GM19238 (cell line): Measurements from ENCODE around the gene GBGT1.

ENCODE experiments used
- DNase-seq: peaks from one replicate; pipeline ENCODE4 v3.0.0; 2011; ENCODE audit warnings: low spot score; ENCODE audit not compliant: insufficient read length

GBGT1 gene

GRCh38 chr9:133115604-133116345 is 47.9 kb downstream of the GBGT1 start:
- peak; percentile 90 for DNase-seq

DNA sequence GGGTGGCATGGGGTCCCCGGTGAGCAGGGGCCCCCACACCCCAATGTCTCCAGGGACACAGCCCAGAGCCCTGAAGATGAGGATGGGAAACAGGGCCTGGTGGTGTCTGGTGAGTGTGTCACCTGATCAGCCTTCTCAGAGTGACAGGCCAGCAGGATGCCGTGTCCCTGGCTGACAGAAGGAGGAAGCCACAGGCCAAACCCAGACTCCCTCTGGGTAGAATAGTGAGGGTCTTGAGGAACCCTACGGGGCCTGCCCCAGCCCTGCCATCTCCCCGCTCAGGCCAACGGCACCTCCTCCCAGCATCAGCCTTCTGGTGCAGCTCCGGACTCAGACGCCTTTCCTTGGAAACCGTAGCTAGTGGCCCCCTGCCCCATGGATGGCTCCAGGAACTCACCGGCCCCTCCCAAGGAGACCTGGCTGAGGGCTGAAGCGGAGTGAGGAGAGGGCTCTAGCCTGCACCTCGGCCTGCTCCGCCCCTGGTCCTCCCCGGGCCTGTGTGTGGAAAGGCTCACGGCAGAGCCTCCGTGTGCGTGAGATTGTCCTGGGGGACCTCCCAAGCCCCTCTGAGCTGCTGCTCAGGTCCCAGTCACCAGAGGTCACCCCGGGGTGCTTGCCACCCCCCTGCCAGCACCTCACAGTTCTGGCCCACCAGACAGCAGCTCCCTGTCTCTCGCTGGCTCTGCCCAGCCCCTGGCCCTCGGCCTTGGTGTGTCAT is 48.7 kb downstream of the GBGT1 start:
- DNase-seq, result no peak

DNA sequence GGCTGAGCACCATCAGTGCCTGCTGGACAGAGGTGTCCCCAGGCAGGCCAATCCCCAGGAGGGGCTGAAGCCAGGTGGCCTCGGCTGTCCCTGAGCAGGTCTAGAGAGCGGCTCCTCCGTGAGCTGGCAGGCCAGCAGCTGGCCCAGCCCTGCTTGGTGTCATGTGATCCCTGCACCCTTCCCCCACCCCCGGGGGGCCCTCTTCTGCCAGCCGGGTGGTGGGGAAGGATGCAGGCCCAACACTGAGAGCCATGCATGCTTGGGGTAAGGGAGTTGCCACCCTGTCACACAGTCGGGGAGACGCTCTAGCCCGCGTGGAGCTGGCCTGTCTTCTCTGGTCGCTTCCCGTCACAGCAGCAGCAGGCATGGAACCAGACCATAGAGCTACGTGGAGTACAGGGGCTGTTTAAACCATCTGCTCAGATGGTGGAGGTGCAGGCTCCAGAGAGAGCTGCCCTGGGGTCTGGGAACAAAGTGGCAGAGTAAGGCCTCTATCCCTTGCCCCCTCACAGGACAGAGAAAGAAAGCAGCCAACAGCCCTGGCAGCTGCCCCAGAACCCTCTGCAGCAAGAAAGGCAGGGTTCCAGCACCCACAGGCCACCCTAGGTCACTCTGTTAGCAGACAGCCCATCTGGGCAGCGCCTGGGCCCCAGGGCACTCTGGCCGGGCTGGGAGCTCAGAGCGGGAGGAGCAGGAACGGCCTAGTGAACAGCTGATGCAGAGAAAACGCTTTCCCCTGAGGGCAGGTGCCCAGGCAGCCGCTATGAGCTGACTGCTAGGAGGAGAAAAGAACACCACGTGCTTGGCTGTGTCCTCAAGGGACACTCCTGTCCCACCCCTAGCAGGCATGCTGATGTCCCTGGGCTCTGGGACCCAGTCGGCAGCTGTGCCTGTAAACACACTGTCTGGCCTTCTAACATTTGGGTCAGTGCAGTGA is 49.5 kb downstream of the GBGT1 start:
- no peak for DNase-seq

GRCh38 chr9:133113163-133113948 is 50.4 kb downstream of the GBGT1 start:
- DNase-seq, result no peak

GRCh38 chr9:133112663-133113026 is 51.1 kb downstream of the GBGT1 start:
- DNase-seq, result no peak

DNA sequence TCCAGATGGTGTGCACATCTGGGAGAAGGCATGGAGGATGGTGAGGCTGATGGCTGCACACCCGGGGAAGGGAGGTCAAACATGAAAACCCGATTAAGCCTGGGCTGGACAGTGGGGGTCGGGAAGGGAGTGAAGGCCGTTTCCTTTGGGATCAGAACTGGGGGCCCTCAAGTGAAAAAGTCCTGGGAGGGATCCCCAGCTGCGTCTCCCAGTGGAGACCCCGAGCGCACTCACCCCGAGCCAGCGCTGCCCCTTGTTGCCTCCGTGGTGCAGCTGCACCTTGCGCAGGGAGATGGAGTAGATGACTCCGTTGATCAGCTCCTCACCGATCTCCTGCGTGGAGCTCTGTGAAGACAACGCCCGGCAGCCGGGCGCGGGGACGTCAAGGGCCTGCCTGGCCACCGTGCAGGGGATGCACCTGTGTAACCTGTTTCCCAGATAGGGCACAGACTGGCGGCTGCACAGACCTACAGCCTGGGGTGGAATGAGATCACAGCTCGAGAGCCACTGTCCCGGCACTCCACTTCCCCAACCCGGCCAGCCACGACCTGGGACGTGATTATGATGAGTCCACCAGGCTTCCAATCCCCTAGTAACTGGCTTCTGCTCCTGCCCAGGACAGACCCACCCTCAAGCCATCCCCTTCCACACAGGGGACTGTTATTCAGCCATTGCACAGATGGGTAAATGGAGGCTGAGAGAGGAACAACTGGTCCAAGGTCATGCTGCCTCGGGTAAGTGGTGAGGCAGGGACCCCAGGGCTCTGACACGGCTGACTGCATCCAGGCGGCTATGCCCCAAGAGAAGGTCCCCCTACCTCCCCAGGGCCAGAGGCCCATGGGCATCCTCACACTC is 51.7 kb downstream of the GBGT1 start:
- DNase-seq, result no peak

DNA sequence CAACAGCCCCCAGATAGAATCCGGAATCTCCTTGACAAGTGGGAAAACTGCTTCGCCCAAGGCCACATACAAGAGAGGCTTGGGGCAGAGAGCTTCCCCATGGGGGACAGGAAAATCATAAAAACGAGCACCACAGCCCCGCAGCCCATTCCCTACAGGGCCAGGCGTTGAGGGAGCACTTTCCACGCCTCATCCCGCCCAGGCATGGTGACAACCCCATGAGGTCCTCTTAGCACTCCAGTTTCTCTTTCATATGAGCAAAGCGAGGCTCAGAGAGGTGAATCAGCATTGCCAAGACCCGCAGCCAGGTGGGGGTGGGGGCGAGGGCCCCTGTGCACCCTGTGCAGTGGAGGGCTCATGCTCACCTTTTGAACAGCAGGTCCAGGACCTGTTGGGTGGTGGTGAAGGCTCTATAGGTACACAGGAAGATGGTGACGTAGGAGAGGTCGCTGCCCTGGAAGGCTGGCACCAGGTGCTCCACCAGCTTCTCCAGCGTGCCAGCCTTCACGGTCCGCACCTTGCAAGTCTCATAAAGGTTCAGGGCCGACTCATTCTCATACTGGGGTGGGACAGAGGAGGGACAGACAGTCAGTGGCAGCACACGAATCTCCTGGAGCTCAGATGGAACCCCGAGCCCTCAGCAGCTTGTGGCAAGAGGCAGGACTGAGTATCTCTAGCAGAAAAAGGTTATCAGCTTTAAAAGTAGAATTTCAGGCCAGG is 53.6 kb downstream of the GBGT1 start:
- no peak for DNase-seq

DNA sequence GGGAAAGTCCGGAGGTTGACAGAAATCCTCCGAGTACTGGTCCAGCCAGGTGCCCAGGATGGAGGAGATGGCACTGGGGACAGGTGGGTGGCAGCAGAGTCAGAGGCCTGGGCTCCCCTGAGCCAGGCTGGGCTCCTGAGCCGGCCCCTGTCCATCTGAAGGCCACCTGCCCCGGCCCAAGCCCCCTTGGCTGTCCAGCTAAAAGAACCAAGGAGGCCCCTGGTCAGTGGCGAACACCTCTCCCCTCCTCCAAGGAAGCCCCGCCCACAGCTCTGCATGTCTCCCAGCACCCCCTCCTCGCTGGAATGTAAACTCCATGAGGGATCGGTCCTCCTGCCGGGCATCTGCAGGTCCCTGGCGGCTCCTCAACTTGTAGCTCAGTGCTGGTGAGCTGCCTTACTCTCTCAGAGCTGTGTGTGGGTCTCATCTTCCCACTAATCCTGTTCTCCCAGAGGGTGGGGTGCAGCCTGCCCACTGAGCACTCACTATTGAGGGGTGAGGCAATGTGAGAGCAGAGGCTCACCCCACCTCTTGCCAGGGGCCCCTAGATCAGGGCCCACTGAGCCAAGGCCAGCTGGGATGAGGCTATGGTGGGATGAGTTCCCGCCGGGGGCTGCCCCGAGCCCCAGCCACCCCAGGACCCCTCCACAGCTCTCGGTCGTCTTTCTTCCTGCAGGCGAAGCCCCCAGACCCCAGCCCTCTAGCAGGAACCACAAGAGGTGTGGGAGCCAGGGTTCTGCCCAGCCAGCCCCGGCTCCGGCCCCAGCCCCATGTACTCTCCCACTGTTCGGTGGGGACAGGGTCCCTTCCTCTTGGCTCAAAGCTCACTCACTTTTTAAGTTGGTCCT is 54.7 kb downstream of the GBGT1 start:
- DNase-seq, result no peak

DNA sequence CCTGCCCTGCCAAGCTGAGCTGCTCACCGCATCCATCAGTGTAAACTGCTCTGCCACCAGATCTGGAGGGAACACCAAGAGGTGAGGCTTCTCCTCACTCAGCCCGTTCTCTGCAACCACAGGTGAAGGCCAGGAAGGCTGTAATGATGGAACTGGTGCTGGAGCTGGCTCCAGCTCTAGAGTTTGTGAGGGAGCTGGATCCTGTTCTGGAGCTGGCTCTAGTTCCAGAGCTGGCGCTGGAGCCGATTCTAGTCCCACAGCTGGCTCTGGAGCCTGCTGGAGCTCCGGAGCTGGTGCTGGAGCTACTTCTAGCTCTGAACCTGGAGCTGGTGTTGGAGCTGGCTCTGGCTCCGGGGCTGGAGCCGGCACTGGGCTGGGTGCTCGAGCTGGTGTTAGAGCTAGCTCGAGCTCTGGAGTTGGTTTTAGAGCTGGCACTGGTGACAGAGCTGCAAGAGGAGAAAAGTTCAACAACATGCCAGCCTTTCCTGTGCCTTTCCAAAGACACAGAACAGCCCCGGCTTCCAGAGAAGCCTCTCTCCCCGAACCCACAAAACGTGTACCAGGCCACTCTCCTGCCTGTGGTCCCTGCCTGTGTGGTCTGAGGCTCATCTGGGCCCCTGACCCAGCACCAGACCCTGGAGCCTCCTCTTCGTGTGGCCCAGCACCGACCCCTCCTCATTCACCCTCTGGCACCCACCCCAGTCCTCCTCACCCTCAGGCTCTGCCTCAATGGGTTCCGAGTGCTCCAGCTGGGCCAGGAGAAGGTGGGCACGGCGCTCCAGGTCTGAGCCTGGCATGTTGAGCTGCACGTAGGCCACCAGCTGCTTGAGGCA is 55.5 kb downstream of the GBGT1 start:
- DNase-seq, result no peak

- no peak for DNase-seq
Observed at GRCh38 chr9:133107245-133107722, 56.4 kb downstream of the GBGT1 start.

- no peak for DNase-seq
Observed at GRCh38 chr9:133106511-133107244, 57.0 kb downstream of the GBGT1 start.

DNA sequence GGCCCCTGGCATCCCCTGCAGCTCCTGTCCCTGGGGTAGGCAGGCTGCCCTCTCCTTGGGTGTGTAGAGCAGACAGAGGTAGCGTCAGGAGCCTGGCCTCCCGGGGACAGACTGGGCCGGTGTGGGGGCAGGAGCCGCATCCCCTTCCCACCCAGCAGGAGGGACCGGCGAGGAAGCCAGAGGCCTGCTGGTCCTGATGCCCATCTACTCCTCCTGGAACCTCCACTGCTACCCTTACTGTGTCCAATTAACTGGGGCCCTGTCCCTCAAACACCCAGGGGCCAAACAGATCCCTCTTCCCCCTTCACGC is 58.3 kb downstream of the GBGT1 start:
- no peak for DNase-seq

DNA sequence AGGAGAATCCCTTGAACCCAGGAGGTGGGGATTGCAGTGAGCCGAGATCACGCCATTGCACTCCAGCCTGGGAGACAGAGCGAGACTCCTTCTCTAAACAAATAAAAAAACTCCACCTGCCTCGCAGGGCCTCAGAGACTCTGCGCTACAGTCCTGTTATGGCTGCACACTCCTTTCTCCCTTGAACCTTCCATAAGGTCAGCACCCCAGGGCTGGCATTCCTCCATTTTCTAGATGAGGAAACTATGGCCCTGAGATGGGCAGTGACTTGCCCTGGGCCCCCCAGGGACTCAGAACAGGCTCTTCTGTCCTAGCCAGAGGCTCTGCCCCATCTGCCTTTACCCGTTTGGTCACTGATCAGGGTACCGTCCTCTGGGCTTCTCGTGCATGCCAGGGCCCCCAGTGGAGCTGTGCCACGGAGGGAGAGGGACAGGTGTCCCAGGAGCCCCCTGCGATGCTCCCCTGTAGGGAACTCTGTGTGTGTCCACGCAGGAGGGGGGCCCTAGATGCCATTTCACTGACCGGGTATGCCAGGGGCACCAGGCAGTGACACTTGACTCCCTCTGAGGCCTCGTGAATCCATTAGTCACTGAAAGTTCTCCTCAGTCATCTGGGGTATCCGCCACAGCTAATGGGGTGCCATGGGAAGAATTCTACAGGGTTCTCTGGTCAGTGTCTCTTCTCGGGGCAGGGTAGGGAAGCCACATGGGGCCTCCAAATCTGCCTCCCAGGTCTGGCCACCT is 58.8 kb downstream of the GBGT1 start:
- no peak for DNase-seq

DNA sequence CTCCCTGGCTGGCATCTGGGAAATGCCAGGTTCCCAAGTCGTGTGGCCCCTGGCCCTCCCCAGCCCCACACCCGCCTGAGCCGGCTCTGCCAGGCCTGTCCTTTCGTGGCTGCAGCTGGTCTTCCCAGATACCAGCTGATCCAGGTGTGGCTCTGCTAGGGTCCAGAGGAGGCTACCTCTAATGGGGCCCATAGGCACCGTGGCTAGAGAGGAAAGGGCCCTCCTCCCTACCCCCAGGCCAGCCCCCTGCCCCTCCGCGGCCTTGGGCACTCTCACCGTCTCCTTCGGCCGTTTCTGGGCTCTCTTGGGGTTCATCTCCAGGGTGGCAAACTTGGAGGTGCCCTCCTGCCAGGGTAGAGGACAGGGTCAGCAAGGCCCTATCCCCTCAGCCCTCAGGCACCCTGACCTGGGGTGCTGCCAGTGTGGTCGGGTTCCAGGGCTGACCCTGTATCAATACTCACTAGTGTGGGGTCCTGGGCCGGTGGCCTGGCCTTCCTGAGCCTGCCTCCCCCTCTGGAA is 59.7 kb downstream of the GBGT1 start:
- DNase-seq, result no peak

DNA sequence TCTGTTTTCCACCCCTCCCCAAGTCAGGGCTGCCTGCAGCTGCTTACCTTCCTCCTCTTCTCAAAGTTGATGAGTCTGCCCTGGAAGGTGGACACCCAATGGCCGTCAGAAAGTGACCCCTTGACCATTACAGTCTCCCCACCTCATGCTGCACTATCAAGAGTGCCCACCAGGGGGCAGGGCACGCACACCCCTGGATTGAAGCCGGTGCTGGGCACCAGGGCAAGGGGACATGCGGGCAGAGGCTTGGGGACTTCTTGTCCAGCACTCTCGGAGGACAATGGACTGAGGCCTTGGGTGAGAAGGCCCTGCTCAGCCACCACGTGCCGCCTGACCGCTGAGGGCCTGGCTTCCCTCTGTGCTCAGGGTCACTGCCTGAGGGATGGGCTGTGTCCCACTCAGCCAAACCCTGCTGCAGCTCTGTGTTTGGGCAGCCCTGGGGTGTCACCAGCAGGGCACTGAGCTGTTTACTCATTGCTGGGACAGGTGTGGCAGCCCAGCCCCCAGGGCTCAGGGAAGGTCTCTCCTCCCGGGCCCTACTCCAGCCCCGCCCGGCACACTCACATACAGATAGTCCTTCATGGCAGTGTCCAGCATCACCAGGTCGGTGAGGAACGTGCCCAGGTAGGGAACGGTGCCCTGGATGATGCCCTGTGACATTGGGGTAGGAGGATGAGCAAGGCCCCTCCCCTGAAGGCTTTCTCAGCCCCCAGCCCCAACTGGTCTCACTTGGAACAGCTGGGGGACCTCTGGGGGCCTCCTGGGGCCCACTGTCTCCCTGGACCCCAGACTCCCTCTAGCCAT is 60.3 kb downstream of the GBGT1 start:
- no peak for DNase-seq
